SIG-M5 treated with dmso at 0.1 percent for 504 hours (cell line): ENCODE results near the gene BRINP3.
"Not testable (repeated sequence)": the region's sequence is repeated elsewhere in the genome, so short reads cannot be mapped to it uniquely, and the experiment has no call there.

Experiments used
- DNase-seq: peaks from one replicate; lab custom pipeline; 2025; ENCODE audit not compliant: unreplicated experiment; lab: John Stamatoyannopoulos, UW

The BRINP3 gene

GRCh38 chr1:190126728-190127127 lies 350.9 kb downstream of the BRINP3 start:
- no peak for DNase-seq

- DNase-seq: peak; percentile 3
Observed at GRCh38 chr1:190124068-190124467, 353.6 kb downstream of the BRINP3 start.

- not testable (repeated sequence) for DNase-seq
Observed at GRCh38 chr1:190120564-190120963, 357.1 kb downstream of the BRINP3 start.

GRCh38 chr1:190119683-190120082 lies 358.0 kb downstream of the BRINP3 start:
- no peak for DNase-seq

- no peak for DNase-seq
Observed at GRCh38 chr1:190116921-190117320, 360.7 kb downstream of the BRINP3 start.

- DNase-seq: no peak
Observed at GRCh38 chr1:190104961-190105360, 372.7 kb downstream of the BRINP3 start.

GRCh38 chr1:190102757-190103326 lies 374.8 kb downstream of the BRINP3 start:
- no peak for DNase-seq

GRCh38 chr1:190101756-190102155 lies 375.9 kb downstream of the BRINP3 start:
- DNase-seq: no peak

GRCh38 chr1:190098756-190099155 lies 378.9 kb downstream of the BRINP3 start:
- DNase-seq: no peak

GRCh38 chr1:190098107-190098506 lies 379.6 kb downstream of the BRINP3 start:
- DNase-seq: no peak

- no peak for DNase-seq
Observed at GRCh38 chr1:190095596-190095995, 382.1 kb downstream of the BRINP3 start.

GRCh38 chr1:190084552-190084951 lies 393.1 kb downstream of the BRINP3 start:
- DNase-seq: no peak

- no peak for DNase-seq
Observed at GRCh38 chr1:190068304-190068703, 409.4 kb downstream of the BRINP3 start.

GRCh38 chr1:190067592-190067991 lies 410.1 kb downstream of the BRINP3 start:
- DNase-seq: no peak

GRCh38 chr1:190066011-190066410 lies 411.7 kb downstream of the BRINP3 start:
- DNase-seq: no peak

- DNase-seq: no peak
Observed at GRCh38 chr1:190049314-190049713, 428.4 kb downstream of the BRINP3 start.
